ENCODE measurements around the gene TSHZ1. TPM values are rescaled to one million over a fixed set of nuclear protein-coding genes. Genes with fewer than 3 reads are reported as not detected.
"Not testable (repeated sequence)": the region's sequence is repeated elsewhere in the genome, so short reads cannot be mapped to it uniquely, and the experiment has no call there.

Gene TSHZ1
- total RNA-seq, 1 experiment from 2014 or later: 5.6 TPM

DNA sequence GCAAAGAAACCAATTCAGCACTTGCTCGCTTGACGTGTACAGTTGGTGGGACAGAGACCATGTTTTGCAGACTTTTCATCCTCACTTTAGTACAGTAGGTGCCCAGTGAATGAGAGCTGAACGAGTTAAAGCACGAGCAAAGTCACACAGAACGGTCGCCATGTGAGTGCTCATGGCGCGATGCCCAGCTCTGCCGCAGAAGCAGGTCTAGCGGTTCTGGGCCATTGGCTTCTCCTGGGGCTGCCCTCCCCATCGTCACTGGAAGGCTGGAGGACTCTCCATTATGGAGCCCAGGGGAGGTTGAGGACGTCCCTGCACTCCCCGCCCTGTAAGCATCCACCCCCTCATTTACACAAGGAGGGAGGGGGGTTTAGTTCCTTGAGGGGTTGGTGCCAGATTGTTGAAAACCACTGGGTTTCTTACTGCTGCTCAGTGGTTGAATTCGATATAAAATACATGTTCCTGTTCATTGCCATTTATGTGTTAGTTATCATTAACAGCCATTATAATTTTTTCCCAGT lies 26.6 kb upstream of the TSHZ1 start:
- ATAC-seq: no peak; the same call in 1 of the 2 replicates
- peaks cover 15% of the 10 kb centered on the region for H3K4me1 ChIP-seq (ENCODE audit: insufficient read depth, low read length)
- TF ChIP-seq EZH2 (IDR thresholded peaks at IDR 0.05; ENCODE audit: low read length, unreplicated experiment): no peak
- no peak for TF ChIP-seq EZH2phosphoT487 (IDR thresholded peaks at IDR 0.05; ENCODE audit: borderline replicate concordance, low read length)
- TF ChIP-seq, protein P1, sequence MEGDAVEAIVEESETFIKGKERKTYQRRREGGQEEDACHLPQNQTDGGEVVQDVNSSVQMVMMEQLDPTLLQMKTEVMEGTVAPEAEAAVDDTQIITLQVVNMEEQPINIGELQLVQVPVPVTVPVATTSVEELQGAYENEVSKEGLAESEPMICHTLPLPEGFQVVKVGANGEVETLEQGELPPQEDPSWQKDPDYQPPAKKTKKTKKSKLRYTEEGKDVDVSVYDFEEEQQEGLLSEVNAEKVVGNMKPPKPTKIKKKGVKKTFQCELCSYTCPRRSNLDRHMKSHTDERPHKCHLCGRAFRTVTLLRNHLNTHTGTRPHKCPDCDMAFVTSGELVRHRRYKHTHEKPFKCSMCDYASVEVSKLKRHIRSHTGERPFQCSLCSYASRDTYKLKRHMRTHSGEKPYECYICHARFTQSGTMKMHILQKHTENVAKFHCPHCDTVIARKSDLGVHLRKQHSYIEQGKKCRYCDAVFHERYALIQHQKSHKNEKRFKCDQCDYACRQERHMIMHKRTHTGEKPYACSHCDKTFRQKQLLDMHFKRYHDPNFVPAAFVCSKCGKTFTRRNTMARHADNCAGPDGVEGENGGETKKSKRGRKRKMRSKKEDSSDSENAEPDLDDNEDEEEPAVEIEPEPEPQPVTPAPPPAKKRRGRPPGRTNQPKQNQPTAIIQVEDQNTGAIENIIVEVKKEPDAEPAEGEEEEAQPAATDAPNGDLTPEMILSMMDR (conservative IDR thresholded peaks at IDR 0.05; ENCODE audit: low read depth, low read length): no peak
- H3K27ac ChIP-seq (ENCODE audit: low read length): no peak overlapping the region
- H3K79me2 ChIP-seq (ENCODE audit: low read length): no peaks in the 10 kb centered on the region
- no peaks in the 10 kb centered on the region for H3K36me3 ChIP-seq (ENCODE audit: low read depth, low read length)
- ChIA-PET POLR2A (ENCODE audit: unreplicated experiment) (interaction anchor here (0.7 kb wide), 1 partner anchor 225 kb away, joined by 4 read pairs; no protein-coding TSS in a partner anchor), CTCF (no interaction called here)
- H3K9me2 ChIP-seq (replicated peaks; ENCODE audit: low read length): no peaks in the 10 kb centered on the region
- H3K9me3 ChIP-seq (ENCODE audit: low read length): no peaks in the 10 kb centered on the region
- no peak for DNase-seq
- no peaks in the 10 kb centered on the region for H3F3A ChIP-seq (ENCODE audit: low read length, unreplicated experiment)
- no TSS peak for BruUV-seq (replicated peaks)
- no peak overlapping the region for H3K4me2 ChIP-seq (ENCODE audit: low read length)
- no peaks in the 10 kb centered on the region for H4K20me1 ChIP-seq (ENCODE audit: low read length)
- H3K27me3 ChIP-seq (ENCODE audit: low read length): no peaks in the 10 kb centered on the region
- intact Hi-C loops (cut with micrococcal nuclease): no loop called here
- H2AFZ ChIP-seq (ENCODE audit: low read length): no peak overlapping the region
- no peak overlapping the region for H3K4me3 ChIP-seq (ENCODE audit: low read length)
- no peak overlapping the region for H3K9ac ChIP-seq (ENCODE audit: low read length)

DNA sequence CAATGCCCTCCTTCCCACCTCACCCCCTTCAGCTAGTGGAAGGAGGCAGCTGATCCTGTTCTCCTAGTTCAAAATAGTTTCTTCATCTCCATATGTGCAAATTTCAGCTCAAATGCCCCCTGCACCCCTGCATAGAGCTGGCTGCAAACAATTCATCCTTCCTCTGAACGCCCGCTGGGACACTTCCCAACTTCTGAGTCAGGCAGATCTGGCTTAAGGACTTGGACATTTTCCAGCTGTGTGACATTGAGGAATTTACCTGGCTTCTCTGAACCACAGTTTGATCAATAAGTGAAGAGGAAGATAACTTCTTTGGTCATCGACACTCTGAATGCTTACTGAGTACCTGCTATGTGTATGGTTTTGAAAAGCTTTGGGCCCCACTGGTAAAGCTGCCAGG lies 25.1 kb upstream of the TSHZ1 start:
- DNase-seq (no peak), ATAC-seq (no peak)
- Histone ChIP-seq H3K9me3 (ENCODE audit: low read length) (no peaks in the 10 kb centered on the region), H3K27ac (ENCODE audit: low read length) (no peak overlapping the region), H3K9ac (ENCODE audit: low read length) (no peak overlapping the region), H3K27me3 (ENCODE audit: low read length) (no peaks in the 10 kb centered on the region), H4K20me1 (ENCODE audit: low read length) (no peaks in the 10 kb centered on the region), H3K4me2 (ENCODE audit: low read length) (no peak overlapping the region), H3K79me2 (ENCODE audit: low read length) (no peaks in the 10 kb centered on the region), H3K4me1 (ENCODE audit: insufficient read depth, low read length) (peaks cover 15% of the 10 kb centered on the region), H3F3A (ENCODE audit: low read length, unreplicated experiment) (no peaks in the 10 kb centered on the region), H3K9me2 (replicated peaks; ENCODE audit: low read length) (no peaks in the 10 kb centered on the region), H2AFZ (ENCODE audit: low read length) (no peak overlapping the region), H3K36me3 (ENCODE audit: low read depth, low read length) (no peaks in the 10 kb centered on the region), H3K4me3 (ENCODE audit: low read length) (no peak overlapping the region)
- intact Hi-C loops (cut with micrococcal nuclease): no loop called here
- TF ChIP-seq EZH2 (IDR thresholded peaks at IDR 0.05; ENCODE audit: low read length, unreplicated experiment) (no peak), EZH2phosphoT487 (IDR thresholded peaks at IDR 0.05; ENCODE audit: borderline replicate concordance, low read length) (no peak)
- TF ChIP-seq, protein P1 (conservative IDR thresholded peaks at IDR 0.05; ENCODE audit: low read depth, low read length): no peak
- no TSS peak for BruUV-seq (replicated peaks)
- ChIA-PET CTCF (no interaction called here), POLR2A (ENCODE audit: unreplicated experiment) (no interaction called here)

DNA sequence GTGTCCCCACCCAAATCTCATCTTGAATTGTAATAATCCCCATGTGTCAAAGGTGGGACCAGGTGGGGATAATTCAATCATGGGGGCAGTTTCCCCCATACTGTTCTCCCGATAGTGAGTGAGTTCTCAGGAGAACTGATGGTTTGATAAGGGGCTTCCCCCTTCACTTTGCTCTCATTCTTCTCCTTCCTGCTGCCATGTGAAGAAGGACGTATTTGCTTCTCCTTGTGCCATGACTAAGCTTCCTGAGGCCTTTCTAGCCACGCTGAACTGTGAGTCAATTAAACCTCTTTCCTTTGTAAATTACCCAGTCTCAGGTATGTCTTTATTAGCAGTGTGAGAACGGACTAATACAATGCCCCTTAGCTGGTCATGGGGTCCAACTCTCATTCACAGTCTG lies 22.9 kb upstream of the TSHZ1 start:
- intact Hi-C loops (cut with micrococcal nuclease); DNase-seq; H3K27me3 ChIP-seq (ENCODE audit: low read length); H3K9ac ChIP-seq (ENCODE audit: low read length); BruUV-seq (replicated peaks); H3K9me2 ChIP-seq (replicated peaks; ENCODE audit: low read length); H3K36me3 ChIP-seq (ENCODE audit: low read depth, low read length); H3K4me3 ChIP-seq (ENCODE audit: low read length); H3F3A ChIP-seq (ENCODE audit: low read length, unreplicated experiment); H2AFZ ChIP-seq (ENCODE audit: low read length); H3K4me2 ChIP-seq (ENCODE audit: low read length); H3K27ac ChIP-seq (ENCODE audit: low read length); H3K79me2 ChIP-seq (ENCODE audit: low read length); CTCF ChIA-PET; POLR2A ChIA-PET (ENCODE audit: unreplicated experiment); H4K20me1 ChIP-seq (ENCODE audit: low read length); ATAC-seq; H3K9me3 ChIP-seq (ENCODE audit: low read length): not testable (repeated sequence)
- H3K4me1 ChIP-seq (ENCODE audit: insufficient read depth, low read length): peaks cover 15% of the 10 kb centered on the region

Measured in PC-3 (cell line).